ENCODE data around the gene ZFYVE19.

ZFYVE19 gene

GRCh38 chr15:40772014-40772413 is 34.9 kb upstream of the ZFYVE19 start:
- DNase-seq: no peak
- TF ChIP-seq CTCF (IDR thresholded peaks at IDR 0.05; ENCODE audit: low read length) (no peak), EZH2 (optimal IDR thresholded peaks at IDR 0.05; ENCODE audit: low read depth, low read length) (no peak), EZH2phosphoT487 (IDR thresholded peaks at IDR 0.05; ENCODE audit: low read length) (no peak)
- Histone ChIP-seq H3K27ac (ENCODE audit: low read length) (no peak overlapping the region), H3K4me2 (ENCODE audit: low read depth, low read length) (no peak overlapping the region), H3K36me3 (replicated peaks; ENCODE audit: insufficient read depth, low read length) (no peaks in the 10 kb centered on the region), H2AFZ (ENCODE audit: low read length) (no peak overlapping the region), H3K4me3 (ENCODE audit: low read length) (no peak overlapping the region), H3K9me3 (replicated peaks; ENCODE audit: insufficient read depth, low read length) (no peaks in the 10 kb centered on the region), H3K27me3 (replicated peaks; ENCODE audit: insufficient read depth, low read length) (no peaks in the 10 kb centered on the region), H3K79me2 (ENCODE audit: low read length) (no peaks in the 10 kb centered on the region), H3K4me1 (ENCODE audit: low read length) (peaks cover 8% of the 10 kb centered on the region), H3K9ac (ENCODE audit: low read length) (no peak overlapping the region), H3K9me2 (replicated peaks; ENCODE audit: insufficient read depth, low read length) (no peaks in the 10 kb centered on the region), H3F3A (ENCODE audit: insufficient read depth, low read length) (no peaks in the 10 kb centered on the region), H4K20me1 (ENCODE audit: insufficient read depth, low read length) (no peaks in the 10 kb centered on the region)

- Histone ChIP-seq H3K9me2 (replicated peaks; ENCODE audit: insufficient read depth, low read length) (no peaks in the 10 kb centered on the region), H3K9ac (ENCODE audit: low read length) (no peak overlapping the region), H3K27me3 (replicated peaks; ENCODE audit: insufficient read depth, low read length) (no peaks in the 10 kb centered on the region), H2AFZ (ENCODE audit: low read length) (no peak overlapping the region), H3K79me2 (ENCODE audit: low read length) (no peaks in the 10 kb centered on the region), H3K4me1 (ENCODE audit: low read length) (peaks cover 11% of the 10 kb centered on the region), H3K9me3 (replicated peaks; ENCODE audit: insufficient read depth, low read length) (no peaks in the 10 kb centered on the region), H3K4me3 (ENCODE audit: low read length) (no peak overlapping the region), H3F3A (ENCODE audit: insufficient read depth, low read length) (no peaks in the 10 kb centered on the region), H3K27ac (ENCODE audit: low read length) (no peak overlapping the region), H3K4me2 (ENCODE audit: low read depth, low read length) (no peak overlapping the region), H3K36me3 (replicated peaks; ENCODE audit: insufficient read depth, low read length) (no peaks in the 10 kb centered on the region), H4K20me1 (ENCODE audit: insufficient read depth, low read length) (no peaks in the 10 kb centered on the region)
- TF ChIP-seq CTCF (IDR thresholded peaks at IDR 0.05; ENCODE audit: low read length) (no peak), EZH2phosphoT487 (IDR thresholded peaks at IDR 0.05; ENCODE audit: low read length) (no peak), EZH2 (optimal IDR thresholded peaks at IDR 0.05; ENCODE audit: low read depth, low read length) (no peak)
- no peak for DNase-seq
Measured at GRCh38 chr15:40773496-40773895, 33.4 kb upstream of the ZFYVE19 start.

- no peaks in the 10 kb centered on the region for H3K9me3 ChIP-seq (replicated peaks; ENCODE audit: insufficient read depth, low read length)
- H3F3A ChIP-seq (ENCODE audit: insufficient read depth, low read length): no peaks in the 10 kb centered on the region
- no peaks in the 10 kb centered on the region for H3K27me3 ChIP-seq (replicated peaks; ENCODE audit: insufficient read depth, low read length)
- no peak overlapping the region for H3K9ac ChIP-seq (ENCODE audit: low read length)
- no peaks in the 10 kb centered on the region for H3K9me2 ChIP-seq (replicated peaks; ENCODE audit: insufficient read depth, low read length)
- H3K4me2 ChIP-seq (ENCODE audit: low read depth, low read length): no peak overlapping the region
- no peak for TF ChIP-seq CTCF (IDR thresholded peaks at IDR 0.05; ENCODE audit: low read length)
- TF ChIP-seq EZH2 (optimal IDR thresholded peaks at IDR 0.05; ENCODE audit: low read depth, low read length): no peak
- no peak for TF ChIP-seq EZH2phosphoT487 (IDR thresholded peaks at IDR 0.05; ENCODE audit: low read length)
- H3K4me1 ChIP-seq (ENCODE audit: low read length): peaks cover 11% of the 10 kb centered on the region
- H2AFZ ChIP-seq (ENCODE audit: low read length): no peak overlapping the region
- H3K27ac ChIP-seq (ENCODE audit: low read length): no peak overlapping the region
- DNase-seq: no peak
- no peak overlapping the region for H3K4me3 ChIP-seq (ENCODE audit: low read length)
- H3K36me3 ChIP-seq (replicated peaks; ENCODE audit: insufficient read depth, low read length): no peaks in the 10 kb centered on the region
- H4K20me1 ChIP-seq (ENCODE audit: insufficient read depth, low read length): no peaks in the 10 kb centered on the region
- H3K79me2 ChIP-seq (ENCODE audit: low read length): no peaks in the 10 kb centered on the region
Measured at GRCh38 chr15:40773902-40774301, 33.0 kb upstream of the ZFYVE19 start.

Data from MM.1S (cell line).